K562 (cell line): ENCODE data around the gene SPRN.

ENCODE experiments used
- CBX3 ChIP-seq, 2 experiments: IDR thresholded peaks; 1 replicate in 1 of 2; 2 replicates in 1 of 2; pipeline ENCODE4 v1.6.1; 2012; ENCODE audit warnings: inconsistent platforms in 2 of 2, low read length in 2 of 2, borderline replicate concordance in 1 of 2, control low read depth in 1 of 2
- CEBPB ChIP-seq: fragments of 450-650 bp; IDR thresholded peaks from 2 replicates; pipeline ENCODE4 v1.6.1; 2016; ENCODE audit warnings: missing genetic modification characterization, missing compliant biosample characterization
- CTCF ChIP-seq, 3 experiments: IDR thresholded peaks in 2 of 3; conservative IDR thresholded peaks in 1 of 3; 2 replicates each; pipeline ENCODE4 v1.5.1; 2011 to 2012; ENCODE audit warnings: low read length in 3 of 3, mild to moderate bottlenecking in 3 of 3, control low read depth in 2 of 3, improper control_type of control experiment in 1 of 3, inconsistent platforms in 1 of 3, low read depth in 1 of 3, mixed read lengths in 1 of 3, moderate library complexity in 1 of 3; ENCODE audit not compliant: insufficient read depth in 2 of 3
- EZH2 ChIP-seq: IDR thresholded peaks from 2 replicates; pipeline ENCODE4 v1.6.1; 2012; ENCODE audit warnings: low read depth, mild to moderate bottlenecking, inconsistent platforms, low read length, borderline replicate concordance
- IRF1 ChIP-seq: sonication (generic); formaldehyde crosslinking; IDR thresholded peaks from 2 replicates; pipeline ENCODE4 v1.8.0; 2022; ENCODE audit warnings: missing genetic modification reagents, mild to moderate bottlenecking, borderline replicate concordance
- MLX ChIP-seq, 2 experiments: fragments of 450-650 bp in 1 of 2; sonication (generic) in 1 of 2; formaldehyde crosslinking; conservative IDR thresholded peaks; 2 replicates each; pipeline versions ENCODE4 v1.4.0 to v1.8.1; 2020 to 2022; ENCODE audit warnings: mild to moderate bottlenecking in 1 of 2, missing genetic modification reagents in 1 of 2
- NFIX ChIP-seq: fragments of 250-450 bp; sonication (Bioruptor Pico); IDR thresholded peaks from 2 replicates; pipeline ENCODE4 v1.4.0; 2020; ENCODE audit warnings: low read depth, mild to moderate bottlenecking, moderate library complexity
- POLR2A ChIP-seq: fragments of 450-650 bp; conservative IDR thresholded peaks from 2 replicates; pipeline ENCODE4 v1.6.1; 2016
- REST ChIP-seq, 2 experiments: fragments of 450-650 bp; formaldehyde crosslinking in 1 of 2; IDR thresholded peaks; 2 replicates each; pipeline versions ENCODE4 v1.4.0 to v1.6.1; 2014 to 2020; ENCODE audit warnings: mild to moderate bottlenecking in 2 of 2, borderline replicate concordance in 1 of 2, low read depth in 1 of 2
- SIN3A ChIP-seq, 2 experiments: fragments of 150-350 bp in 1 of 2; IDR thresholded peaks; 2 replicates each; pipeline ENCODE4 v1.6.1; 2011 to 2016; ENCODE audit warnings: borderline replicate concordance in 2 of 2, low read depth in 2 of 2, low read length in 2 of 2, mild to moderate bottlenecking in 2 of 2, moderate library complexity in 2 of 2; ENCODE audit not compliant: control insufficient read depth in 1 of 2
- STAT5B ChIP-seq: fragments of 250-450 bp; sonication (Bioruptor Pico); IDR thresholded peaks from 2 replicates; pipeline ENCODE4 v1.8.0; 2021; ENCODE audit warnings: mild to moderate bottlenecking, inconsistent platforms
- YY1 ChIP-seq, 3 experiments: IDR thresholded peaks; 2 replicates each; pipeline ENCODE4 v1.6.1; 2011; ENCODE audit warnings: low read length in 2 of 3, mild to moderate bottlenecking in 2 of 3, moderate library complexity in 2 of 3, borderline replicate concordance in 1 of 3, control low read depth in 1 of 3, low read depth in 1 of 3; ENCODE audit not compliant: insufficient read depth in 3 of 3, insufficient replicate concordance in 2 of 3, control insufficient read depth in 1 of 3, insufficient read length in 1 of 3; ENCODE audit errors: extremely low read depth in 1 of 3
- ZFP36 ChIP-seq: fragments of 150-350 bp; IDR thresholded peaks from 2 replicates; pipeline ENCODE4 v1.6.1; 2018; ENCODE audit warnings: low read length, low read depth; ENCODE audit not compliant: partially characterized antibody
- ZNF280A ChIP-seq: fragments of 450-650 bp; IDR thresholded peaks from 2 replicates; pipeline ENCODE4 v1.6.1; 2018; ENCODE audit warnings: mild to moderate bottlenecking, low read depth; ENCODE audit not compliant: partially characterized antibody

- TF ChIP-seq EZH2, result no peak
- no peak for TF ChIP-seq YY1 (IDR thresholded peaks at IDR 0.05; ENCODE audit: borderline replicate concordance in 1 of 3, control insufficient read depth in 1 of 3, extremely low read depth in 1 of 3, insufficient read depth in 3 of 3, insufficient read length in 1 of 3, insufficient replicate concordance in 2 of 3, low read depth in 1 of 3, low read length in 2 of 3)
- no peak for TF ChIP-seq CTCF (IDR thresholded peaks at IDR 0.05 in 2 of 3, conservative IDR thresholded peaks at IDR 0.05 in 1 of 3; ENCODE audit: insufficient read depth in 2 of 3, low read depth in 1 of 3, low read length in 3 of 3)
- TF ChIP-seq IRF1 (CRISPR knock-in tag), result no peak
- no peak for TF ChIP-seq NFIX (CRISPR knock-in tag)
- no peak for TF ChIP-seq MLX (CRISPR knock-in tag; conservative IDR thresholded peaks at IDR 0.05)
- TF ChIP-seq POLR2A, result no peak
- no peak for TF ChIP-seq CEBPB
- TF ChIP-seq REST (IDR thresholded peaks at IDR 0.05; ENCODE audit: borderline replicate concordance), result no peak
- no peak for TF ChIP-seq REST (CRISPR knock-in tag; IDR thresholded peaks at IDR 0.05; ENCODE audit: low read depth)
- TF ChIP-seq ZFP36, result no peak
- no peak for TF ChIP-seq STAT5B
- no peak for TF ChIP-seq ZNF280A
- no peak for TF ChIP-seq SIN3A (IDR thresholded peaks at IDR 0.05; ENCODE audit: borderline replicate concordance in 2 of 2, control insufficient read depth in 1 of 2, low read depth in 2 of 2, low read length in 2 of 2)
- no peak for TF ChIP-seq CBX3 (IDR thresholded peaks at IDR 0.05; ENCODE audit: borderline replicate concordance in 1 of 2, low read length in 2 of 2)
These were observed 40.4 kb downstream of the SPRN start for GRCh38 chr10:133384071-133384470.
